Measurements from ENCODE around the gene MTHFSD.

DNA sequence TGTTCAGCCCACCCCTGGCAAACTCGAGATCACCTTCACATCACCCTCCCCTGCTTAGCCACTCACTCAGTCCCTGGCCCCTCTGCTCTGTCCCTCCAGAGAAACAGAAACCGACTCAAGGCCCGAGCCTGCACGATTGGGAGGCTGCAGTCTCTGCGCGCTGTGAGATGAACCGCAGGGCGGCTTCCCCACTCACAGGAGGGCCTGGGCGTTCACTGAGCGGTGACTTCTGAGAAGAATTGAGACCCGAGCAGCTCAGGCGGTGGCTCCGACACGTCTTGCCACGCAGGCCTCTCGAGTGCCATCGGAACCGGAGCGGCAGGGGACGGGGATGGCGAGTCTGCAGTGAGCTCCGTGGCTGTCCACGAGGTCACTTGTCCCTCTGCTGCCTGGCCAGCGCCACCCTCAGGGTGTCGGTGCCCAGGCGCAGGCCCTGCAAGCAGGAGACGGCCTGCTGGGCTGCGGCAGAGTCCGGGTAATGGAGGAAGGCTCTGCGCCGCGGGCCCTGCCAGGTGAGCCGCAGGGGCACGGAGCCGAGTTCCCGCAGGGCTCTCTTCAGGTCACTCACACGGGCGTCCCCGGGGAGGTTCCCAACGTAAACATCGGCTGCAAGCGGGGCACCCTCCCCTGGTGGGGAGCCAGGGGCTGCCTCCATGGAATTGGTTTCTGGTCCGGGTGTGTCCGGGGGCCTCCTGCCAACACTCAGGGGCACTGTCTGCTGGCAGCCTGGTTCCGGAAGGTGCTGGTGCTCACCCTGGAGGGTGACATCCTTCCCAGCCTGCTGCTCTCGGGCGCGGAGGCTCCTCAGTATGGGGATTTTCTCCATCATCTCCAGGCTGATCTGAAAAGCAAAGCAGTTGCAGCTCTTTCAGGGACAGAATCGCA lies 23.2 kb downstream of the MTHFSD start:
- TF ChIP-seq SP1 (IDR thresholded peaks at IDR 0.05) (no peak), FOXA1 (IDR thresholded peaks at IDR 0.05) (no peak)
